Natural killer cell (primary cell): Measurements from ENCODE around the gene AARS2. TPM values are rescaled to one million over a fixed set of nuclear protein-coding genes. Genes with fewer than 3 reads are reported as not detected.

Experiments used
- ATAC-seq, 3 donors: fragments of 150-1000 bp in 2 of 3; fragments of 200-7000 bp in 1 of 3; cut with Tn5 transposase; 1 replicate in 1 of 3; 2 replicates in 2 of 3; pipeline ENCODE4 v1.10.0; 2021; ENCODE audit warnings: mild to moderate bottlenecking in 2 of 3, moderate library complexity in 2 of 3
- DNase-seq, 2 donors: peaks; one replicate each; pipeline versions ENCODE4 v3.0.0 to v3.0.0-alpha.2; 2013 to 2021; ENCODE audit warnings: mixed read lengths in 1 of 2
- H3K27ac ChIP-seq: one replicate; pipeline ENCODE4 v1.5.1; 2013; ENCODE audit warnings: mild to moderate bottlenecking, low read length
- H3K27me3 ChIP-seq: one replicate; pipeline ENCODE4 v1.6.1; 2013; ENCODE audit warnings: low read length; ENCODE audit not compliant: control insufficient read depth, insufficient read depth
- H3K36me3 ChIP-seq: one replicate; pipeline ENCODE4 v1.6.1; 2013; ENCODE audit warnings: low read length; ENCODE audit not compliant: control insufficient read depth, insufficient read depth
- H3K4me1 ChIP-seq: one replicate; pipeline ENCODE4 v1.6.1; 2013; ENCODE audit warnings: low read length; ENCODE audit not compliant: control insufficient read depth, insufficient read depth
- H3K4me3 ChIP-seq: one replicate; pipeline ENCODE4 v1.5.1; 2013; ENCODE audit warnings: low read length
- H3K9me3 ChIP-seq: one replicate; pipeline ENCODE4 v1.6.1; 2013; ENCODE audit warnings: low read length; ENCODE audit not compliant: control insufficient read depth, insufficient read depth
- H3K27ac Mint-ChIP-seq, 2 donors: one replicate each; pipeline ENCODE4 v1.8.0; 2022; ENCODE audit warnings: mild to moderate bottlenecking in 2 of 2, mixed read lengths in 2 of 2, moderate library complexity in 1 of 2
- H3K27me3 Mint-ChIP-seq, 2 donors: one replicate each; pipeline ENCODE4 v1.8.0; 2022; ENCODE audit warnings: low read depth in 2 of 2, mixed read lengths in 2 of 2
- H3K36me3 Mint-ChIP-seq: one replicate; pipeline ENCODE4 v1.8.0; 2022; ENCODE audit warnings: mixed read lengths
- H3K4me1 Mint-ChIP-seq, 2 donors: one replicate each; pipeline ENCODE4 v1.8.0; 2022; ENCODE audit warnings: mixed read lengths in 2 of 2
- H3K4me3 Mint-ChIP-seq: one replicate; pipeline ENCODE4 v1.8.0; 2022; ENCODE audit warnings: mild to moderate bottlenecking, moderate library complexity, mixed read lengths
- H3K9me3 Mint-ChIP-seq, 2 donors: one replicate each; pipeline ENCODE4 v1.8.0; 2022; ENCODE audit warnings: mixed read lengths in 2 of 2
- WGBS: methylation state at CpG from one replicate; pipeline ENCODE4 v1.1.7; 2013; ENCODE audit warnings: missing lambda C conversion rate; ENCODE audit not compliant: insufficient coverage; 5-methylcytosine and 5-hydroxymethylcytosine counted together
- intact Hi-C: fragments of 100-400 bp; cut with micrococcal nuclease; formaldehyde crosslinking; loops from one replicate; pipeline ENCODE4 v1.14.2; 2022
- total RNA-seq, 4 donors: library from RNA; stranded (reverse); fragments of 120-200 nt in 1 of 4; gene quantifications; one replicate each; pipeline versions ENCODE4 v1.2.3 to v1.2.4, GENCODE V29; 2013 to 2022
- TF ChIP-seq, protein P1 (sequence below): fragments of 200-600 bp; IDR thresholded peaks from one replicate; pipeline ENCODE4 v1.8.0; 2022; ENCODE audit warnings: antibody characterized with exemption

AARS2 gene
- total RNA-seq, 3 donors from 2014 or later (not counting 1 experiment from before 2014, with no cell fraction given) = 14.1 to 17.2 (median 14.2) TPM

DNA sequence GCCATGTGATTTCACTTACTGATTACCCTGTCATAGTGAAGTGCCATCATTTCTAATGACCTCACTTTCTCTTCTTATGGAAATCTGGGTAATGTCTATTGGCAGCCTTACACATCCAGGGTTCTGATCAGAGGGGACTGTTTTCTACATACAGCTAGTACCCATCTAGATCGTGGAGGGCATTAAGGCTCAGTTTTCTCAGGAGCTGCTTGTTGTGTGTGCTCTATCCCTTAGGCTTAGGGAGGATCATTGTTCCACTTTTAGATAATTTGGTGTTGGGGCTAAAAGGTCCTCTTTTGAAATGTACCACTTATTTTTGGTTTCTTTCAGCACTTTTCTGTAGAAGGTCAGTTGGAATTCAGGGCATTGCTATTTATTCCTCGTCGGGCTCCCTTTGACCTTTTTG is 62.4 kb downstream of the AARS2 start:
- TF ChIP-seq, protein P1, sequence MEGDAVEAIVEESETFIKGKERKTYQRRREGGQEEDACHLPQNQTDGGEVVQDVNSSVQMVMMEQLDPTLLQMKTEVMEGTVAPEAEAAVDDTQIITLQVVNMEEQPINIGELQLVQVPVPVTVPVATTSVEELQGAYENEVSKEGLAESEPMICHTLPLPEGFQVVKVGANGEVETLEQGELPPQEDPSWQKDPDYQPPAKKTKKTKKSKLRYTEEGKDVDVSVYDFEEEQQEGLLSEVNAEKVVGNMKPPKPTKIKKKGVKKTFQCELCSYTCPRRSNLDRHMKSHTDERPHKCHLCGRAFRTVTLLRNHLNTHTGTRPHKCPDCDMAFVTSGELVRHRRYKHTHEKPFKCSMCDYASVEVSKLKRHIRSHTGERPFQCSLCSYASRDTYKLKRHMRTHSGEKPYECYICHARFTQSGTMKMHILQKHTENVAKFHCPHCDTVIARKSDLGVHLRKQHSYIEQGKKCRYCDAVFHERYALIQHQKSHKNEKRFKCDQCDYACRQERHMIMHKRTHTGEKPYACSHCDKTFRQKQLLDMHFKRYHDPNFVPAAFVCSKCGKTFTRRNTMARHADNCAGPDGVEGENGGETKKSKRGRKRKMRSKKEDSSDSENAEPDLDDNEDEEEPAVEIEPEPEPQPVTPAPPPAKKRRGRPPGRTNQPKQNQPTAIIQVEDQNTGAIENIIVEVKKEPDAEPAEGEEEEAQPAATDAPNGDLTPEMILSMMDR = no peak
- intact Hi-C loops = no loop called here
- no peak overlapping the region for H3K4me3 ChIP-seq
- peaks cover 18% of the 10 kb centered on the region for H3K36me3 Mint-ChIP-seq
- peaks cover 66% of the 10 kb centered on the region for H3K36me3 ChIP-seq
- H3K9me3 Mint-ChIP-seq = no peaks in the 10 kb centered on the region
- 100% methylated on average over 3 of the region's 3 CpGs for WGBS
- H3K27ac ChIP-seq = no peak overlapping the region
- DNase-seq (peak in 1 of 2 donors; percentile 19), ATAC-seq (no peak)
- H3K27ac Mint-ChIP-seq = peak overlapping the region in 1 of 2 donors; percentile 34
- no peaks in the 10 kb centered on the region for H3K27me3 Mint-ChIP-seq
- H3K4me1 Mint-ChIP-seq = peaks cover 58 to 66% of the 10 kb centered on the region in 2 donors
- H3K4me3 Mint-ChIP-seq = no peak overlapping the region
- H3K27me3 ChIP-seq = no peaks in the 10 kb centered on the region
- H3K4me1 ChIP-seq = peaks cover 20% of the 10 kb centered on the region
- no peaks in the 10 kb centered on the region for H3K9me3 ChIP-seq

DNA sequence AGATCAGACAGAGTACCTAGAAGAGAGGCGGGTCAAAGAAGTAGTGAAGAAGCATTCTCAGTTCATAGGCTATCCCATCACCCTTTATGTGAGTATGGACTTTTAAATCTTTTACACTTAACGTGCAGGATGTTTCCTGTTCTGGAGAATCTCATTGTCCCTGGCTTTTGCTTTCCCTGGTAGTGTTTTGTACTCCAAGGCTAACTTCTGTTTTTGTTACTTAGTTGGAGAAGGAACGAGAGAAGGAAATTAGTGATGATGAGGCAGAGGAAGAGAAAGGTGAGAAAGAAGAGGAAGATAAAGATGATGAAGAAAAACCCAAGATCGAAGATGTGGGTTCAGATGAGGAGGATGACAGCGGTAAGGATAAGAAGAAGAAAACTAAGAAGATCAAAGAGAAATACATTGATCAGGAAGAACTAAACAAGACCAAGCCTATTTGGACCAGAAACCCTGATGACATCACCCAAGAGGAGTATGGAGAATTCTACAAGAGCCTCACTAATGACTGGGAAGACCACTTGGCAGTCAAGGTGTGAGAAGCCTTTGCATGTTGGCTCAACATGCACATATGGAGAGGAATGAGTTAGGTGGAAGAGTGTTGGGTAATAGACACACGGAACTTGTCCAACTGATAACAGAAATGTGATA is 63.0 kb downstream of the AARS2 start:
- no peak overlapping the region for H3K27ac ChIP-seq
- no peak overlapping the region for H3K4me3 Mint-ChIP-seq
- H3K36me3 Mint-ChIP-seq = peaks cover 18% of the 10 kb centered on the region
- peak overlapping the region; percentile 34 to 99 for H3K27ac Mint-ChIP-seq
- H3K9me3 ChIP-seq = no peaks in the 10 kb centered on the region
- peaks cover 65% of the 10 kb centered on the region for H3K36me3 ChIP-seq
- no peak overlapping the region for H3K4me3 ChIP-seq
- no peaks in the 10 kb centered on the region for H3K9me3 Mint-ChIP-seq
- intact Hi-C loops = no loop called here
- peaks cover 23% of the 10 kb centered on the region for H3K4me1 ChIP-seq
- DNase-seq = no peak
- no peak for ATAC-seq
- H3K27me3 Mint-ChIP-seq = no peaks in the 10 kb centered on the region
- TF ChIP-seq, protein P1 = no peak
- WGBS = 78% methylated on average over 5 of the region's 6 CpGs
- H3K4me1 Mint-ChIP-seq = peaks cover 52 to 66% of the 10 kb centered on the region in 2 donors
- no peaks in the 10 kb centered on the region for H3K27me3 ChIP-seq

Other genes with a start within 250 kb of the AARS2 start
- gene MRPL14, start 185.9 kb downstream of the AARS2 start, total RNA-seq = 10 to 100 TPM; 14.9 to 16.2 (median 16.0) TPM
- gene TMEM63B, start 185.8 kb downstream of the AARS2 start, total RNA-seq = 10 to 100 TPM; 24.7 to 30.8 (median 28.1) TPM
- gene CAPN11, start 154.5 kb downstream of the AARS2 start, total RNA-seq = not detected
- not detected for gene MYMX, start 96.4 kb downstream of the AARS2 start, total RNA-seq
- gene SLC29A1, start 89.8 kb downstream of the AARS2 start, total RNA-seq = 1 to 10 TPM; 2.2 to 5.5 (median 5.2) TPM
- 100 to 1,000 TPM; 256 to 372 (median 308) TPM for gene HSP90AB1, start 66.2 kb downstream of the AARS2 start, total RNA-seq
- 10 to 100 TPM; 20.9 to 27.7 (median 26.8) TPM for gene SLC35B2, start 55.8 kb downstream of the AARS2 start, total RNA-seq
- 10 to 100 TPM; 44.9 to 61.5 (median 56.4) TPM for gene NFKBIE, start 47.8 kb downstream of the AARS2 start, total RNA-seq
- gene TMEM151B, start 42.9 kb downstream of the AARS2 start, total RNA-seq = not detected
- not detected for gene SPATS1, start 29.3 kb upstream of the AARS2 start, total RNA-seq
- gene CDC5L, start 74.4 kb upstream of the AARS2 start, total RNA-seq = 10 to 100 TPM; 22.0 to 25.0 (median 24.9) TPM